ENCODE data around the gene PTPRN2. TPM values are rescaled to one million over a fixed set of nuclear protein-coding genes. Genes with fewer than 3 reads are reported as not detected.

PTPRN2 gene
- total and polyA plus RNA-seq, 2 donors, result 1.7 to 1.9 TPM

- Histone ChIP-seq H3K27me3 (ENCODE audit: control insufficient read depth in 2 of 2, insufficient read depth in 1 of 2, low read length in 1 of 2) (no peaks in the 10 kb centered on the region), H3K9me3 (ENCODE audit: control insufficient read depth in 2 of 2, insufficient read depth in 1 of 2, low read length in 1 of 2) (peaks cover 0 to 3% of the 10 kb centered on the region in 2 donors), H3K4me3 (ENCODE audit: low read length in 2 of 2) (no peak overlapping the region), H3K4me1 (ENCODE audit: control insufficient read depth in 2 of 2, insufficient read depth in 2 of 2, low read length in 2 of 2) (no peaks in the 10 kb centered on the region), H3K27ac (ENCODE audit: low read depth in 1 of 2, low read length in 1 of 2) (no peak overlapping the region), H3K36me3 (ENCODE audit: control insufficient read depth in 2 of 2, insufficient read depth in 2 of 2, low read length in 1 of 2) (no peaks in the 10 kb centered on the region)
- DNase-seq (ENCODE audit: low read depth in 6 of 9, low spot score in 9 of 9), result no peak
- 74% methylated on average over 17 of the region's 17 CpGs for WGBS
Measured at GRCh38 chr7:158396301-158396905, 191.2 kb downstream of the PTPRN2 start.

- Histone ChIP-seq H3K27me3 (ENCODE audit: control insufficient read depth in 2 of 2, insufficient read depth in 1 of 2, low read length in 1 of 2) (no peaks in the 10 kb centered on the region), H3K9me3 (ENCODE audit: control insufficient read depth in 2 of 2, insufficient read depth in 1 of 2, low read length in 1 of 2) (peaks cover 0 to 3% of the 10 kb centered on the region in 2 donors), H3K36me3 (ENCODE audit: control insufficient read depth in 2 of 2, insufficient read depth in 2 of 2, low read length in 1 of 2) (no peaks in the 10 kb centered on the region), H3K4me1 (ENCODE audit: control insufficient read depth in 2 of 2, insufficient read depth in 2 of 2, low read length in 2 of 2) (no peaks in the 10 kb centered on the region), H3K27ac (ENCODE audit: low read depth in 1 of 2, low read length in 1 of 2) (no peak overlapping the region), H3K4me3 (ENCODE audit: low read length in 2 of 2) (no peak overlapping the region)
- DNase-seq (ENCODE audit: low read depth in 6 of 9, low spot score in 9 of 9), result no peak
- WGBS, result 84% methylated on average over 28 of the region's 28 CpGs
Measured at GRCh38 chr7:158395780-158396278, 191.8 kb downstream of the PTPRN2 start.

- WGBS, result 90% methylated on average over 46 of the region's 46 CpGs
- no peak for DNase-seq (ENCODE audit: low read depth in 6 of 9, low spot score in 9 of 9)
- Histone ChIP-seq H3K9me3 (ENCODE audit: control insufficient read depth in 2 of 2, insufficient read depth in 1 of 2, low read length in 1 of 2) (peaks cover 0 to 3% of the 10 kb centered on the region in 2 donors), H3K36me3 (ENCODE audit: control insufficient read depth in 2 of 2, insufficient read depth in 2 of 2, low read length in 1 of 2) (no peaks in the 10 kb centered on the region), H3K27me3 (ENCODE audit: control insufficient read depth in 2 of 2, insufficient read depth in 1 of 2, low read length in 1 of 2) (no peaks in the 10 kb centered on the region), H3K4me3 (ENCODE audit: low read length in 2 of 2) (no peak overlapping the region), H3K27ac (ENCODE audit: low read depth in 1 of 2, low read length in 1 of 2) (no peak overlapping the region), H3K4me1 (ENCODE audit: control insufficient read depth in 2 of 2, insufficient read depth in 2 of 2, low read length in 2 of 2) (no peaks in the 10 kb centered on the region)
Measured at GRCh38 chr7:158395349-158395748, 192.3 kb downstream of the PTPRN2 start.

- Histone ChIP-seq H3K36me3 (ENCODE audit: control insufficient read depth in 2 of 2, insufficient read depth in 2 of 2, low read length in 1 of 2) (no peaks in the 10 kb centered on the region), H3K27me3 (ENCODE audit: control insufficient read depth in 2 of 2, insufficient read depth in 1 of 2, low read length in 1 of 2) (no peaks in the 10 kb centered on the region), H3K9me3 (ENCODE audit: control insufficient read depth in 2 of 2, insufficient read depth in 1 of 2, low read length in 1 of 2) (peaks cover 0 to 3% of the 10 kb centered on the region in 2 donors), H3K27ac (ENCODE audit: low read depth in 1 of 2, low read length in 1 of 2) (no peak overlapping the region), H3K4me1 (ENCODE audit: control insufficient read depth in 2 of 2, insufficient read depth in 2 of 2, low read length in 2 of 2) (no peaks in the 10 kb centered on the region), H3K4me3 (ENCODE audit: low read length in 2 of 2) (no peak overlapping the region)
- 29% methylated on average over 25 of the region's 25 CpGs for WGBS
- peak in 2 of 9 donors; percentile 5 to 30 for DNase-seq (ENCODE audit: low read depth in 6 of 9, low spot score in 9 of 9)
Measured at GRCh38 chr7:158394936-158395335, 192.7 kb downstream of the PTPRN2 start.

- Histone ChIP-seq H3K27me3 (ENCODE audit: control insufficient read depth in 2 of 2, insufficient read depth in 1 of 2, low read length in 1 of 2) (no peaks in the 10 kb centered on the region), H3K4me3 (ENCODE audit: low read length in 2 of 2) (no peak overlapping the region), H3K27ac (ENCODE audit: low read depth in 1 of 2, low read length in 1 of 2) (no peak overlapping the region), H3K9me3 (ENCODE audit: control insufficient read depth in 2 of 2, insufficient read depth in 1 of 2, low read length in 1 of 2) (peaks cover 0 to 3% of the 10 kb centered on the region in 2 donors), H3K36me3 (ENCODE audit: control insufficient read depth in 2 of 2, insufficient read depth in 2 of 2, low read length in 1 of 2) (no peaks in the 10 kb centered on the region), H3K4me1 (ENCODE audit: control insufficient read depth in 2 of 2, insufficient read depth in 2 of 2, low read length in 2 of 2) (no peaks in the 10 kb centered on the region)
- no peak for DNase-seq (ENCODE audit: low read depth in 6 of 9, low spot score in 9 of 9)
- WGBS, result 89% methylated on average over 16 of the region's 16 CpGs
Measured at GRCh38 chr7:158393926-158394625, 193.5 kb downstream of the PTPRN2 start.

GRCh38 chr7:158392251-158392650, 195.4 kb downstream of the PTPRN2 start:
- 89% methylated on average over 11 of the region's 11 CpGs for WGBS
- Histone ChIP-seq H3K9me3 (ENCODE audit: control insufficient read depth in 2 of 2, insufficient read depth in 1 of 2, low read length in 1 of 2) (peaks cover 0 to 3% of the 10 kb centered on the region in 2 donors), H3K36me3 (ENCODE audit: control insufficient read depth in 2 of 2, insufficient read depth in 2 of 2, low read length in 1 of 2) (no peaks in the 10 kb centered on the region), H3K27me3 (ENCODE audit: control insufficient read depth in 2 of 2, insufficient read depth in 1 of 2, low read length in 1 of 2) (no peaks in the 10 kb centered on the region), H3K27ac (ENCODE audit: low read depth in 1 of 2, low read length in 1 of 2) (no peak overlapping the region), H3K4me1 (ENCODE audit: control insufficient read depth in 2 of 2, insufficient read depth in 2 of 2, low read length in 2 of 2) (no peaks in the 10 kb centered on the region), H3K4me3 (ENCODE audit: low read length in 2 of 2) (no peak overlapping the region)
- DNase-seq (ENCODE audit: low read depth in 6 of 9, low spot score in 9 of 9), result no peak

- H3K4me3 ChIP-seq (ENCODE audit: low read length in 2 of 2), result no peak overlapping the region
- no peaks in the 10 kb centered on the region for H3K4me1 ChIP-seq (ENCODE audit: control insufficient read depth in 2 of 2, insufficient read depth in 2 of 2, low read length in 2 of 2)
- WGBS, result 86% methylated on average over 4 of the region's 4 CpGs
- no peaks in the 10 kb centered on the region for H3K27me3 ChIP-seq (ENCODE audit: control insufficient read depth in 2 of 2, insufficient read depth in 1 of 2, low read length in 1 of 2)
- no peak overlapping the region for H3K27ac ChIP-seq (ENCODE audit: low read depth in 1 of 2, low read length in 1 of 2)
- no peak for DNase-seq (ENCODE audit: low read depth in 6 of 9, low spot score in 9 of 9)
- peaks cover 0 to 3% of the 10 kb centered on the region in 2 donors for H3K9me3 ChIP-seq (ENCODE audit: control insufficient read depth in 2 of 2, insufficient read depth in 1 of 2, low read length in 1 of 2)
- H3K36me3 ChIP-seq (ENCODE audit: control insufficient read depth in 2 of 2, insufficient read depth in 2 of 2, low read length in 1 of 2), result no peaks in the 10 kb centered on the region
Measured at GRCh38 chr7:158391541-158391940, 196.1 kb downstream of the PTPRN2 start.

- no peaks in the 10 kb centered on the region for H3K36me3 ChIP-seq (ENCODE audit: control insufficient read depth in 2 of 2, insufficient read depth in 2 of 2, low read length in 1 of 2)
- WGBS, result 91% methylated on average over 12 of the region's 12 CpGs
- no peak for DNase-seq (ENCODE audit: low read depth in 6 of 9, low spot score in 9 of 9)
- peaks cover 0 to 3% of the 10 kb centered on the region in 2 donors for H3K9me3 ChIP-seq (ENCODE audit: control insufficient read depth in 2 of 2, insufficient read depth in 1 of 2, low read length in 1 of 2)
- no peak overlapping the region for H3K4me3 ChIP-seq (ENCODE audit: low read length in 2 of 2)
- H3K4me1 ChIP-seq (ENCODE audit: control insufficient read depth in 2 of 2, insufficient read depth in 2 of 2, low read length in 2 of 2), result no peaks in the 10 kb centered on the region
- H3K27me3 ChIP-seq (ENCODE audit: control insufficient read depth in 2 of 2, insufficient read depth in 1 of 2, low read length in 1 of 2), result no peaks in the 10 kb centered on the region
- H3K27ac ChIP-seq (ENCODE audit: low read depth in 1 of 2, low read length in 1 of 2), result no peak overlapping the region
Measured at GRCh38 chr7:158391141-158391540, 196.5 kb downstream of the PTPRN2 start.

- Histone ChIP-seq H3K4me1 (ENCODE audit: control insufficient read depth in 2 of 2, insufficient read depth in 2 of 2, low read length in 2 of 2) (no peaks in the 10 kb centered on the region), H3K27me3 (ENCODE audit: control insufficient read depth in 2 of 2, insufficient read depth in 1 of 2, low read length in 1 of 2) (no peaks in the 10 kb centered on the region), H3K27ac (ENCODE audit: low read depth in 1 of 2, low read length in 1 of 2) (no peak overlapping the region), H3K9me3 (ENCODE audit: control insufficient read depth in 2 of 2, insufficient read depth in 1 of 2, low read length in 1 of 2) (peaks cover 0 to 3% of the 10 kb centered on the region in 2 donors), H3K36me3 (ENCODE audit: control insufficient read depth in 2 of 2, insufficient read depth in 2 of 2, low read length in 1 of 2) (no peaks in the 10 kb centered on the region), H3K4me3 (ENCODE audit: low read length in 2 of 2) (no peak overlapping the region)
- DNase-seq (ENCODE audit: low read depth in 6 of 9, low spot score in 9 of 9), result no peak
- WGBS, result 96% methylated on average over 16 of the region's 16 CpGs
Measured at GRCh38 chr7:158390460-158390859, 197.2 kb downstream of the PTPRN2 start.

All from thymus (tissue), 11 donors.